G401.6 (cell line): ENCODE data around the gene NELFB.

Source experiments
- FAIRE-seq: peaks from 2 replicates; lab custom pipeline; 2012; peaks lifted over from hg19 to GRCh38; lab: Jason Lieb, UNC

Gene NELFB

GRCh38 chr9:137254624-137255447 lies at the start of gene NELFB:
Gene NELFB (plus strand): TSS chr9:137255327.
- no peak for FAIRE-seq

GRCh38 chr9:137206602-137207001 lies 48.5 kb upstream of the NELFB start:
- no peak for FAIRE-seq

GRCh38 chr9:137211532-137211931 lies 43.6 kb upstream of the NELFB start:
- FAIRE-seq: no peak

GRCh38 chr9:137212520-137212919 lies 42.6 kb upstream of the NELFB start:
- no peak for FAIRE-seq

- FAIRE-seq: no peak
Observed at GRCh38 chr9:137213160-137214060, 41.7 kb upstream of the NELFB start.

- no peak for FAIRE-seq
Observed at GRCh38 chr9:137214620-137215019, 40.5 kb upstream of the NELFB start.

GRCh38 chr9:137215196-137215986 lies 39.7 kb upstream of the NELFB start:
- FAIRE-seq: no peak

GRCh38 chr9:137216188-137216965 lies 38.8 kb upstream of the NELFB start:
- no peak for FAIRE-seq

- FAIRE-seq: peak; percentile 87
Observed at GRCh38 chr9:137217276-137218211, 37.6 kb upstream of the NELFB start.

- no peak for FAIRE-seq
Observed at GRCh38 chr9:137218212-137218753, 36.8 kb upstream of the NELFB start.

GRCh38 chr9:137218754-137219271 lies 36.3 kb upstream of the NELFB start:
- FAIRE-seq: no peak

- FAIRE-seq: no peak
Observed at GRCh38 chr9:137219757-137220316, 35.3 kb upstream of the NELFB start.

- FAIRE-seq: no peak
Observed at GRCh38 chr9:137220317-137221094, 34.6 kb upstream of the NELFB start.

GRCh38 chr9:137221095-137221505 lies 34.0 kb upstream of the NELFB start:
- FAIRE-seq: no peak

GRCh38 chr9:137221506-137222111 lies 33.5 kb upstream of the NELFB start:
- no peak for FAIRE-seq

- FAIRE-seq: no peak
Observed at GRCh38 chr9:137222190-137223077, 32.7 kb upstream of the NELFB start, which contains the start of gene RNF208. Gene RNF208 (minus strand): TSS chr9:137222240. CDS start chr9:137221212, 1,028 bp downstream.
